Cardiac fibroblast (primary cell): ENCODE data around the gene FRK.
A peak's percentile ranks its signal among the peaks of the same experiment; 100 is the strongest.

Source experiments
- DNase-seq, 2 donors: peaks; one replicate each; pipeline versions ENCODE4 v3.0.0 to v3.0.0-alpha.2; 2010; ENCODE audit warnings: low read depth in 2 of 2
- H3K4me3 ChIP-seq, 2 donors: replicated peaks in 1 of 2; 1 replicate in 1 of 2; 2 replicates in 1 of 2; pipeline ENCODE4 v1.5.1; 2011; ENCODE audit warnings: low read depth in 2 of 2, low read length in 2 of 2, mild to moderate bottlenecking in 2 of 2, moderate library complexity in 1 of 2
- CTCF ChIP-seq: IDR thresholded peaks from one replicate; pipeline ENCODE4 v1.5.1; 2011; ENCODE audit warnings: low read depth, mild to moderate bottlenecking, low read length, inconsistent platforms

The FRK gene

GRCh38 chr6:116030770-116031169 is 29.9 kb downstream of the FRK start:
- TF ChIP-seq CTCF = no peak
- DNase-seq = peak in 1 of 2 donors; percentile 33
- H3K4me3 ChIP-seq = no peak overlapping the region

GRCh38 chr6:116029535-116029934 is 31.2 kb downstream of the FRK start:
- TF ChIP-seq CTCF = no peak
- DNase-seq = no peak
- no peak overlapping the region for H3K4me3 ChIP-seq

GRCh38 chr6:116028233-116028632 is 32.5 kb downstream of the FRK start:
- no peak for DNase-seq
- no peak overlapping the region for H3K4me3 ChIP-seq
- no peak for TF ChIP-seq CTCF

- H3K4me3 ChIP-seq = no peak overlapping the region
- TF ChIP-seq CTCF = no peak
- DNase-seq = no peak
Observed at GRCh38 chr6:116027801-116028200, 32.9 kb downstream of the FRK start.

- no peak overlapping the region for H3K4me3 ChIP-seq
- TF ChIP-seq CTCF = no peak
- DNase-seq = no peak
Observed at GRCh38 chr6:116025405-116025804, 35.3 kb downstream of the FRK start.

GRCh38 chr6:116022841-116023445 is 37.7 kb downstream of the FRK start:
- H3K4me3 ChIP-seq = no peak overlapping the region
- no peak for TF ChIP-seq CTCF
- peak in 1 of 2 donors; percentile 22 for DNase-seq

- no peak for DNase-seq
- H3K4me3 ChIP-seq = no peak overlapping the region
- no peak for TF ChIP-seq CTCF
Observed at GRCh38 chr6:116020738-116021137, 40.0 kb downstream of the FRK start.
